ENCODE data around the gene ASPHD2.

Gene ASPHD2

GRCh38 chr22:26457661-26458272 lies 28.7 kb downstream of the ASPHD2 start:
- no peak for ATAC-seq (replicated peaks; ENCODE audit: extremely low read depth, poor library complexity, severe bottlenecking)
- no peak overlapping the region for H3K27ac Mint-ChIP-seq (ENCODE audit: low read depth)
- DNase-seq (ENCODE audit: low spot score in 2 of 2) = no peak
- H3K4me1 Mint-ChIP-seq = no peaks in the 10 kb centered on the region
- no peaks in the 10 kb centered on the region for H3K27me3 Mint-ChIP-seq
- H3K4me3 Mint-ChIP-seq = no peak overlapping the region
- no peaks in the 10 kb centered on the region for H3K9me3 Mint-ChIP-seq
- peaks cover 13% of the 10 kb centered on the region for H3K36me3 Mint-ChIP-seq (ENCODE audit: insufficient read depth)

- DNase-seq (ENCODE audit: low spot score in 2 of 2) = no peak
- ATAC-seq (replicated peaks; ENCODE audit: extremely low read depth, poor library complexity, severe bottlenecking) = no peak
- H3K27me3 Mint-ChIP-seq = no peaks in the 10 kb centered on the region
- H3K4me1 Mint-ChIP-seq = no peaks in the 10 kb centered on the region
- peaks cover 18% of the 10 kb centered on the region for H3K36me3 Mint-ChIP-seq (ENCODE audit: insufficient read depth)
- no peak overlapping the region for H3K27ac Mint-ChIP-seq (ENCODE audit: low read depth)
- no peaks in the 10 kb centered on the region for H3K9me3 Mint-ChIP-seq
- no peak overlapping the region for H3K4me3 Mint-ChIP-seq
Measured at GRCh38 chr22:26460202-26460601, 31.1 kb downstream of the ASPHD2 start.

- Mint-ChIP-seq H3K36me3 (ENCODE audit: insufficient read depth) (peaks cover 19% of the 10 kb centered on the region), H3K27ac (ENCODE audit: low read depth) (no peak overlapping the region), H3K4me1 (no peaks in the 10 kb centered on the region), H3K9me3 (no peaks in the 10 kb centered on the region), H3K4me3 (no peak overlapping the region), H3K27me3 (no peaks in the 10 kb centered on the region)
- ATAC-seq (replicated peaks; ENCODE audit: extremely low read depth, poor library complexity, severe bottlenecking) = no peak
- DNase-seq (ENCODE audit: low spot score in 2 of 2) = peak in 1 of 2 donors; percentile 22
Measured at GRCh38 chr22:26461188-26461810, 32.2 kb downstream of the ASPHD2 start.

GRCh38 chr22:26462051-26462450 lies 33.0 kb downstream of the ASPHD2 start:
- H3K4me1 Mint-ChIP-seq = no peaks in the 10 kb centered on the region
- no peak overlapping the region for H3K27ac Mint-ChIP-seq (ENCODE audit: low read depth)
- no peaks in the 10 kb centered on the region for H3K27me3 Mint-ChIP-seq
- H3K9me3 Mint-ChIP-seq = no peaks in the 10 kb centered on the region
- H3K4me3 Mint-ChIP-seq = no peak overlapping the region
- DNase-seq (ENCODE audit: low spot score in 2 of 2) = no peak
- peaks cover 22% of the 10 kb centered on the region for H3K36me3 Mint-ChIP-seq (ENCODE audit: insufficient read depth)
- ATAC-seq (replicated peaks; ENCODE audit: extremely low read depth, poor library complexity, severe bottlenecking) = no peak

- Mint-ChIP-seq H3K27me3 (no peaks in the 10 kb centered on the region), H3K4me3 (no peak overlapping the region), H3K36me3 (ENCODE audit: insufficient read depth) (peaks cover 22% of the 10 kb centered on the region), H3K4me1 (no peaks in the 10 kb centered on the region), H3K9me3 (no peaks in the 10 kb centered on the region), H3K27ac (ENCODE audit: low read depth) (no peak overlapping the region)
- ATAC-seq (replicated peaks; ENCODE audit: extremely low read depth, poor library complexity, severe bottlenecking) (no peak), DNase-seq (ENCODE audit: low spot score in 2 of 2) (no peak)
Measured at GRCh38 chr22:26462641-26463040, 33.6 kb downstream of the ASPHD2 start.

- Mint-ChIP-seq H3K9me3 (no peaks in the 10 kb centered on the region), H3K27ac (ENCODE audit: low read depth) (no peak overlapping the region), H3K4me3 (no peak overlapping the region), H3K36me3 (ENCODE audit: insufficient read depth) (peaks cover 26% of the 10 kb centered on the region), H3K4me1 (no peaks in the 10 kb centered on the region), H3K27me3 (no peaks in the 10 kb centered on the region)
- DNase-seq (ENCODE audit: low spot score in 2 of 2) (no peak), ATAC-seq (replicated peaks; ENCODE audit: extremely low read depth, poor library complexity, severe bottlenecking) (no peak)
Measured at GRCh38 chr22:26463101-26463661, 34.1 kb downstream of the ASPHD2 start.

- H3K36me3 Mint-ChIP-seq (ENCODE audit: insufficient read depth) = peaks cover 29% of the 10 kb centered on the region
- H3K4me1 Mint-ChIP-seq = no peaks in the 10 kb centered on the region
- H3K4me3 Mint-ChIP-seq = no peak overlapping the region
- ATAC-seq (replicated peaks; ENCODE audit: extremely low read depth, poor library complexity, severe bottlenecking) = no peak
- DNase-seq (ENCODE audit: low spot score in 2 of 2) = no peak
- no peaks in the 10 kb centered on the region for H3K27me3 Mint-ChIP-seq
- no peak overlapping the region for H3K27ac Mint-ChIP-seq (ENCODE audit: low read depth)
- no peaks in the 10 kb centered on the region for H3K9me3 Mint-ChIP-seq
Measured at GRCh38 chr22:26463688-26464087, 34.6 kb downstream of the ASPHD2 start.

GRCh38 chr22:26464312-26464711 lies 35.3 kb downstream of the ASPHD2 start:
- Mint-ChIP-seq H3K9me3 (no peaks in the 10 kb centered on the region), H3K27me3 (no peaks in the 10 kb centered on the region), H3K4me3 (no peak overlapping the region), H3K27ac (ENCODE audit: low read depth) (no peak overlapping the region), H3K36me3 (ENCODE audit: insufficient read depth) (peaks cover 35% of the 10 kb centered on the region), H3K4me1 (no peaks in the 10 kb centered on the region)
- ATAC-seq (replicated peaks; ENCODE audit: extremely low read depth, poor library complexity, severe bottlenecking) = no peak
- DNase-seq (ENCODE audit: low spot score in 2 of 2) = no peak

- H3K4me1 Mint-ChIP-seq = no peaks in the 10 kb centered on the region
- peaks cover 44% of the 10 kb centered on the region for H3K36me3 Mint-ChIP-seq (ENCODE audit: insufficient read depth)
- ATAC-seq (replicated peaks; ENCODE audit: extremely low read depth, poor library complexity, severe bottlenecking) = no peak
- no peak overlapping the region for H3K4me3 Mint-ChIP-seq
- no peaks in the 10 kb centered on the region for H3K9me3 Mint-ChIP-seq
- DNase-seq (ENCODE audit: low spot score in 2 of 2) = no peak
- H3K27me3 Mint-ChIP-seq = no peaks in the 10 kb centered on the region
- no peak overlapping the region for H3K27ac Mint-ChIP-seq (ENCODE audit: low read depth)
Measured at GRCh38 chr22:26466196-26466595, 37.1 kb downstream of the ASPHD2 start.

- Mint-ChIP-seq H3K9me3 (no peaks in the 10 kb centered on the region), H3K27ac (ENCODE audit: low read depth) (no peak overlapping the region), H3K4me3 (no peak overlapping the region), H3K27me3 (no peaks in the 10 kb centered on the region), H3K36me3 (ENCODE audit: insufficient read depth) (peaks cover 57% of the 10 kb centered on the region), H3K4me1 (no peaks in the 10 kb centered on the region)
- no peak for DNase-seq (ENCODE audit: low spot score in 2 of 2)
- ATAC-seq (replicated peaks; ENCODE audit: extremely low read depth, poor library complexity, severe bottlenecking) = no peak
Measured at GRCh38 chr22:26470807-26471206, 41.7 kb downstream of the ASPHD2 start.

GRCh38 chr22:26471522-26471921 lies 42.5 kb downstream of the ASPHD2 start:
- ATAC-seq (replicated peaks; ENCODE audit: extremely low read depth, poor library complexity, severe bottlenecking) (no peak), DNase-seq (ENCODE audit: low spot score in 2 of 2) (no peak)
- Mint-ChIP-seq H3K4me1 (no peaks in the 10 kb centered on the region), H3K4me3 (no peak overlapping the region), H3K27ac (ENCODE audit: low read depth) (no peak overlapping the region), H3K9me3 (no peaks in the 10 kb centered on the region), H3K27me3 (no peaks in the 10 kb centered on the region), H3K36me3 (ENCODE audit: insufficient read depth) (peaks cover 54% of the 10 kb centered on the region)

- H3K4me1 Mint-ChIP-seq = peaks cover 2% of the 10 kb centered on the region
- H3K9me3 Mint-ChIP-seq = no peaks in the 10 kb centered on the region
- H3K36me3 Mint-ChIP-seq (ENCODE audit: insufficient read depth) = peaks cover 45% of the 10 kb centered on the region
- DNase-seq (ENCODE audit: low spot score in 2 of 2) (no peak), ATAC-seq (replicated peaks; ENCODE audit: extremely low read depth, poor library complexity, severe bottlenecking) (no peak)
- H3K4me3 Mint-ChIP-seq = no peak overlapping the region
- H3K27ac Mint-ChIP-seq (ENCODE audit: low read depth) = no peak overlapping the region
- no peaks in the 10 kb centered on the region for H3K27me3 Mint-ChIP-seq
Measured at GRCh38 chr22:26474682-26475081, 45.6 kb downstream of the ASPHD2 start.

GRCh38 chr22:26476705-26477340 lies 47.8 kb downstream of the ASPHD2 start:
- Mint-ChIP-seq H3K9me3 (no peaks in the 10 kb centered on the region), H3K4me3 (no peak overlapping the region), H3K4me1 (peaks cover 21% of the 10 kb centered on the region), H3K27me3 (no peaks in the 10 kb centered on the region), H3K36me3 (ENCODE audit: insufficient read depth) (peaks cover 39% of the 10 kb centered on the region), H3K27ac (ENCODE audit: low read depth) (no peak overlapping the region)
- ATAC-seq (replicated peaks; ENCODE audit: extremely low read depth, poor library complexity, severe bottlenecking) (no peak), DNase-seq (ENCODE audit: low spot score in 2 of 2) (no peak)
